GM18502 (cell line): ENCODE data around the gene ATP10A.
"Not testable (repeated sequence)": the region's sequence is repeated elsewhere in the genome, so short reads cannot be mapped to it uniquely, and the experiment has no call there.

Source experiments
- ATAC-seq: cut with Tn5 transposase; IDR thresholded peaks from one replicate; pipeline ENCODE4 v1.9.1; 2021; ENCODE audit warnings: mild to moderate bottlenecking; ENCODE audit not compliant: unreplicated experiment, poor library complexity

The ATP10A gene

DNA sequence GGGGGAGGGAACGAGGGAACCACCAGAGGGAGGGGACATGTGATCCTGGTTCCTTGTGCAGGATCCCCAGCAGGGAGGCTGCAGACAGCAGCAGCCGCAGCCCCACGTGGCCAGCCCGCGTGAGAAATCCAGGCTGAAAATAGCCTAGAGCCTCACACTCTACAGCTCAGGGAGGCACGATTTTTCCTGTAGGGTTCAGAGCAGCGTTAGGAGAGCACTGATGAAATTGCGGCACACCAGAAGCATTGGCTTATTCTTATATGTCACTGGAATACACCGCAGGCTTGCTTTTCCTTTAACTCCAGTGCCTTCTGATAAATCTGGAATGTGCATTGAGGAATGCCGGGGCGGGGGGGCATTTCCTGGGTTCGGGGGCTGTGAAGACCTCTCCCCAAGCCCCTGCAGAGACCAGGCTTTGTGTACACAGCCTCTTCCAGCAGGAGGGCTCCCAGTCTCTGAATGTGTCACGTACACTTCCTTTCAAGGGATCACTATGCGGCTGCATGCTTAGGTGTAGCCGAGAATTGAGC is 193.0 kb downstream of the ATP10A start:
- ATAC-seq = no peak

DNA sequence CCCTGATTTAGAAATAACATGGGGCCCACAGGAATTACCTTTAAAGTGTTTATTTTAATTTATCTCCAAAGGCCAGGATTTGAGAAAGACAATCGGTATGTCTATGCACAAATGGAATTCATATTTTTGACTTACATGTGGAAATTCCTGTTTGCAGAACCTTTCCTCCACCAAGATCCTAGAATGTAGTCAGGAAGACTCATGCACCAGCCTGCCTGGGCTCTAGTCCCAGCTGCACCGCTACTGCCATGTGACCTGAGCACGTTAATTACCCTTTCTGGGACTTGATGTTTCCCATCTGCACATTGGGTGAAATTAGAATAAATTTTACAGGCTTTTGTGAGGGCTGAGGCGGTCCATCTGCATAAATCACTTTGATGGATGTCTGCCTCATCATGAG is 194.2 kb downstream of the ATP10A start:
- ATAC-seq = no peak

- no peak for ATAC-seq
These were observed 194.8 kb downstream of the ATP10A start for GRCh38 chr15:25668236-25668795.

- ATAC-seq = no peak
These were observed 195.3 kb downstream of the ATP10A start for GRCh38 chr15:25667829-25668228.

- ATAC-seq = no peak
These were observed 197.2 kb downstream of the ATP10A start for GRCh38 chr15:25665913-25666312.

- no peak for ATAC-seq
These were observed 198.4 kb downstream of the ATP10A start for GRCh38 chr15:25664761-25665160.

DNA sequence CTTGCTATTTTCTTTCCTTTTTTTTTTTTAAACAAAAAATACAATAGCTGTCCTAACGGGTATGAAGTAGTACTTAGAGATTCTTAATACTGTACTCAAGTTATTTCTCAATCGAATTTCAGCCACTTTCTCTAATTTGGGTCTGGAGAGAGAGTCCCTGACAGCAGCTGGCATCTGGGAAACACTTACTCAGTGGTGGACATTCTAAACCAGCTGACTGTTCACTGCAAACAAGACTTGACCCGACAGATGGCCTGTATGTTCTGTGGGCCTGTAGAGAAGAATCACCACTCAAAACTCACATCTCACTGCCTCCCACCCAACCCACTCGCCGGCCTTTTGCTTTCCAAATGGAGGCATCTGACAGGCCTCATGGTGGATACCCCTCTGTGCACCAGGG is 199.6 kb downstream of the ATP10A start:
- no peak for ATAC-seq

DNA sequence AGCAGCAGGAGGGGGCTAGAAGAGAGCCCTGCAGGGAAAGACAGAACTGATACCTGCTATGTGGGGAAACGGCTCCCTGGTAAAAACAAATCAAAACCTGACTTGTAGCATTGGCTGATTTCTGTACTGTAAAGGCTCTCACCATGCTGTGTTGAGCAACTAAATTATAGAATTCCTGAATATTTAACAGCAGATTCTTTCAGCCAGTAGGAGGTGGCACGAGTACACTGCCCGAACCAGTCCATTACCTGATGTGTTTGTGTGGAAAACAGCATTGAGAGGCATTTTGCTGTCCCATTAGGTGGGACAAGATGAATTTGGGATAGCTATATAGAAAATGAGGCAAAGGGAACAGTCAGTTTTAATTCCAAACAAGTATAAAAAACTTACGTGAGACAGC is 201.2 kb downstream of the ATP10A start:
- ATAC-seq = no peak

DNA sequence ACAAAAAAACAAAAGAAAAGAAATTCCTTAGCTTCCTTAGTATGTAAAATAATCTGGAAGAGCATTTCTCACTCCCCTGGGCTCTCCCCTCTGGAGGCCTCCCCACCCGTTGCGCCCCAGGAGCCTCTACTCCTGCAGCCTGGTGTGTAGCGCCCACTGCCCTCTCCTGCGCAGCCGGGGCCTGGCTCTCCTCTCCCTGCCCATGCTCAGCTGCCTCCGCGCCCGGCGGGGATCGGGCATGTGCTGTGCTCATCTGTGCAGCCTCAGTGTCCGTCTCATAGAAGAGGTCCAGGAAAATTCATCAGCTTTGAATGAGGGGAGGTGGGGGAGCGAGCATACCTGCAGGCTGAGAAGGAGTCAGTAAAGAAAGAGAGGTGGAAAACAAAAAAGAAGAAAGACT is 203.9 kb downstream of the ATP10A start:
- ATAC-seq = no peak

DNA sequence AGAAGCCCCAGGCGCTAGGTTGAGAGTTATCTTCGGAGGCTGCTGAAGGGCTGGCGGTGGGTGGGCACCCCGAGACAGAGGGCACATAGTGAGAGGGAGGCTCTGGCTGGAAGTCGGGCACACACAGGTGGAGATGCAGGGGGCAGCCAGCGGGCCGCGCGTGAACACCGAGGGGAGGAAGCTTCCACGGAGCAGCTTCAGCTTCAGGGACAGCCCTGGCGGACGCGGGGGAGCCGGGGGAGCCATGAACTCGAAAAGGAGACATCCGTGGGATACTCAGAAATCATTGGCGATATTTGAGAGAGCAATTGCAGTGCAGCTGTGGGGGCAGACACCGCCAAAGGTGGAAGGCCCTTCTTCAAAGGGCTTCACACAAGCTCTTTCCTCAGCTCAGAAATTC is 204.6 kb downstream of the ATP10A start:
- no peak for ATAC-seq

DNA sequence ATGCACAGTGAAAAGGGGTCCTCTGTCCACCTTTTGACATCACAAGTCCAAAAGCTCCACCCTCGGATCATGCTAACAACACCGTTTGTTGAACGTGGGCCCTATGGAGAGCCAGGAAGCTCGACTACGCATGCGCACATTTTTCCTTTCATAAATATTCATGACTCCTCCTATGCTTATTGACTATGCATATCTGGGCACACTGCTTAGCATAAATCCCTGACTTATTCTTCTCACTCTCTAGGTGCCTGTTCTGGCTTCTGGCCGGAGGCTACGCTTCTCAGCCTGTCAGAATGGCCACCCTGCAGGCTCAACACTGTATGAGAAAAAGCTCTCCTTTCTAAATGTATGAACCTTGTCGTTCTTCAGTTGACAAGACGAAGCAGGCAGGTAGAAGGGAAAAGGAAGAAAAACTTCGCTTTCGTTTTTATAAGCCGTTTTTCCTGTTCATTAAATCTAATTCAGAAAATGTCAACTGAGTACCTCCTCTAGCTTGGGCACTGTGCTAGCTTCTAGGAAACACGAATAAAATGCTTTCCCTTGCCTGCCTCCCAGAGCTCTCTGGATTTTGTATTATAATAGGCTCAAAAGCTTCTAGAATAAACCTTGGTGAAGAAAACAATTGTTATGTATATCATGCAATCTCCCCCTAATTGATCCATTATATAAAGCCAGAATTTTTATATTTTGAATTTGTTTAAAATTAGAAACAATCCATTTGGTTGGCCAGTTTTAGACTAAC is 207.7 kb downstream of the ATP10A start:
- ATAC-seq = no peak

DNA sequence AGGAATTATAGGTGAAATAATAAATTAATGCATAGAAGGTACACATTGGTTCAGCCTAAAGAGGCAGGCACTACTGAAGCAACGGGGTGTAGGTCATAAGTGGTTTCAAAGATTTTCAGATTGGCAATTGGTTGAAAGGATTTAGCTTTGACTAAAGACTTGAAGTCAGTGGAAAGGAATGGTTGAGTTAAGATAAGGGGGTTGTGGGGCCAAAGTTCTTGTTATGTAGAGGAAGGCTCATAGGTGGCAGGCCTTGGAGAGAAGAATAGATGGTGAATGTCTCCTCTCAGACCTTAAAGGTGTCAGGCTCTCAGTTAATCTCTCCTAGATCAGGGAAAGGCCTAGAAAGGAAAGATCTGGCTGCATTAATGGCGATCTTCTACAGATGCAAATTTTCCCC is 209.8 kb downstream of the ATP10A start:
- ATAC-seq = no peak

DNA sequence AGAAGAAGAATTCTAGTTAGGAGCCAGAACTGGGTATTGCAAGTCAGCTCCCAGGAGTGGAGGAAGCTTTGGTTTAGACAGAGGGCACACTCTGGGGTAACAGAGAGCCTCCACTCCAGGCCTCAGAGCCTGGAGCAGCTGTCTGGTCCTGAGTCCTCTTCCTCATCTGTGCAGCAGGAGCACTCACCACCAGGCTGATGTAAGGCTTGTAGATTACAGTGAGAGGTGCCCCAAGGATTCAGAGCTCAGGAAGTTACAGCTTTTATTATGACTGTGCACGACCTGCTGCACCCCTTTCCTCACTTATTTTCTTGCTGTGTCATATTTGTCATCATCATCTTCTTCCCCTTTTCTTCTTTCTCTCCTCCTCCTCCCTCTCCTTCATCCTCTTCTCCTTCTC is 210.4 kb downstream of the ATP10A start:
- no peak for ATAC-seq

DNA sequence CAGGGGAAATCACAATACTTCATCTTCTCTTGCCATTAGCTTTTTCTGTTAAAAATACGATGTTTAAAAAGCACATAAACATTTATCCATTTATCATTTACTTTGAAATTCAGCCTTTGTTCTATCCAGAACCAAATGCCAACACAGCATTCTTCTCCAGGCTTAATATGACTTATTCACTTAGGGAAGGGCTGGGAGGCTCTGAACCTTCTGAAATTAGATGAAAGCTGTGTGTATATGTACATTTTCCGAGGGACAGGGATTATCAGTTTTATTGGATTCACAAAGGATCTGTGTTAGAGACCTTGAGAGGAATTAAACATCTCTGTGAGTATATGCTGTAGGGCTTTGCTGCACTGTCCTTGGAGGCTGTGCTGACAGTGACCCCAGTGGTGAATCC is 213.7 kb downstream of the ATP10A start:
- ATAC-seq = no peak

GRCh38 chr15:25643120-25643519 is 220.0 kb downstream of the ATP10A start:
- no peak for ATAC-seq

DNA sequence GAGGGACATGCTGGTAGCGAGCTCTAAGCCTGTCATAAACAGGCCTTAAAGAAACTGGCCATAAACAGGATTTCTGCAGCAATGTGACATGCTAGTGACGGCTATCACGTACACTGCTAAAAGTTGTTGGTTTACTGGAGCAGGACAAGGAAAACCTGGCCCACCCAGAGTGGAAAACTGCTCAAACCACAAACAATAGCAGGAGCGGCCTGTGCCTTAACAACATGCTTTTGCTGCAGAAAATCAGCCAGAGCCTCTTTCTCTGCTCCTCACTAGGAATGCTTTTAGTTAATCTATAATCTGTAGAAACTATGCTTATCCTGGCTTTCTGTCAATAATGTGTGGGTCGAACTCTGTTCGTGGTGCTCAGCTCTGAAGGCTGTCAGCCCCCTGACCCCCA is 221.4 kb downstream of the ATP10A start:
- ATAC-seq = no peak

- no peak for ATAC-seq
These were observed 221.8 kb downstream of the ATP10A start for GRCh38 chr15:25641361-25641760.

GRCh38 chr15:25640959-25641358 is 222.2 kb downstream of the ATP10A start:
- ATAC-seq = not testable (repeated sequence)

GRCh38 chr15:25640381-25640780 is 222.7 kb downstream of the ATP10A start:
- no peak for ATAC-seq

DNA sequence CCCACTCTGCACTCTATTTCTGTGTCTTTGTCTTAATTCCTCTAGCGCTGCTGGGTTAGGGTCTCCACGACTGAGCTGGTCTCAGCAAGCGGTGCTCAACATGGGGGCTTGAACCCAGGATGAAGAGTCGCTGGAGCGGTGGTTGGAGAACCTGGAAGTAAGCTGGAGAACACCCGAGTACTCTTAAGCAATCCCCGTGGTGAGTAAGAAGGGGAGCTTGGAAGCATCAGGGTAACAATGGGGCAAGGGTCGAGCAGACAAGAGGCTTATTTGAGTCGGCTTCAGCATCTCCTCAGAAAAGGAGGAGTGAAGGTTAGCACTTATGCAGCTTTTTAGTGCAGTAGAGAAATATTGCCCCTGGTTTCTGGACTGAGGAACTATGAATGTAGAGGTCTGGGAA is 226.6 kb downstream of the ATP10A start:
- ATAC-seq = not testable (repeated sequence)

DNA sequence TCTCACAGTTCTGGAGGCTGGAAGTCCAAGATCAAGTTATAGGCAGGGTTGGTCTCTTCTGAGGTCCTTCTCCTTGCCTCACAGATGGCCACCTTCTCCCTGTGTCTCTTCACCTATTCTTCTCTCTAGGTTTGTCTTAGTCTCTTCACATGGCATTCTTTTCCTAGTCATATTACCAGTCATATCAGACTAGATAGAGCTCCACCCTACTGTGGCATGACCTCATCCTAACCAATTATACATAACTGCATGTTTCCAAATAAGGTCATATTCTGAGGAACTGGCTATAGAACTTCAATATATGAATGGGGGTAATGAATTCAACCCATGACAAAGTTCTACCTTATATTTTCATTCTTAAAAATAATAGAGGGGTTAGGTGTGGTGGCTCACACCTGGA is 227.9 kb downstream of the ATP10A start:
- ATAC-seq = no peak

- ATAC-seq = no peak
These were observed 229.3 kb downstream of the ATP10A start for GRCh38 chr15:25633862-25634261.
